SK-N-SH (cell line): ENCODE measurements around the gene DHDDS. TPM values are rescaled to one million over a fixed set of nuclear protein-coding genes. Genes with fewer than 3 reads are reported as not detected.

Experiments
- CTCF ChIA-PET: fragments of 300-600, 350-600 bp; formaldehyde crosslinking; extraction: SDS; loops from one replicate; lab custom pipeline; 2021; lab: Yijun Ruan, JAX
- POLR2A ChIA-PET: fragments of 350-600 bp; sonication (Branson Sonifier 250); formaldehyde crosslinking; extraction: SDS; loops from one replicate; lab custom pipeline; 2020; ENCODE audit warnings: antibody characterized with exemption, inconsistent platforms; lab: Yijun Ruan, JAX
- DNase-seq: peaks from one replicate; pipeline ENCODE4 v3.0.0; 2012
- H2AFZ ChIP-seq: fragments of 200-600 bp; sonication (generic); 2 replicates; pipeline ENCODE4 v1.8.1; 2016; ENCODE audit warnings: antibody characterized with exemption, mild to moderate bottlenecking, low read depth
- H3F3A ChIP-seq: fragments of 200-600 bp; sonication (generic); replicated peaks from 2 replicates; pipeline ENCODE3; 2016; ENCODE audit warnings: antibody characterized with exemption, mild to moderate bottlenecking; ENCODE audit not compliant: insufficient read depth
- H3K27ac ChIP-seq, 2 experiments: fragments of 200-500 bp in 1 of 2; fragments of 200-600 bp in 1 of 2; sonication (Bioruptor generic) in 1 of 2; sonication (generic), shearing (Covaris generic) in 1 of 2; 2 replicates each; pipeline versions ENCODE4 v1.5.1 to v1.6.1; 2014 to 2016; ENCODE audit warnings: low read depth in 2 of 2, inconsistent platforms in 1 of 2, low read length in 1 of 2, mild to moderate bottlenecking in 1 of 2, mixed read lengths in 1 of 2
- H3K27me3 ChIP-seq: fragments of 200-600 bp; sonication (generic), shearing (Covaris generic); 2 replicates; pipeline ENCODE4 v1.6.1; 2016; ENCODE audit warnings: mixed run types; ENCODE audit not compliant: insufficient read depth
- H3K36me3 ChIP-seq, 2 experiments: fragments of 200-500 bp in 1 of 2; fragments of 200-600 bp in 1 of 2; sonication (Bioruptor generic) in 1 of 2; sonication (generic) in 1 of 2; replicated peaks in 1 of 2; 2 replicates each; pipeline versions ENCODE3 to v1.5.1; 2014 to 2016; ENCODE audit warnings: low read length in 1 of 2, mild to moderate bottlenecking in 1 of 2; ENCODE audit not compliant: insufficient read depth in 2 of 2, control insufficient read depth in 1 of 2
- H3K4me1 ChIP-seq, 2 experiments: fragments of 200-500 bp in 1 of 2; fragments of 200-600 bp in 1 of 2; sonication (Bioruptor generic) in 1 of 2; sonication (generic), shearing (Covaris generic) in 1 of 2; 2 replicates each; pipeline versions ENCODE4 v1.5.1 to v1.6.1; 2014 to 2016; ENCODE audit warnings: low read depth in 1 of 2, low read length in 1 of 2, mixed run types in 1 of 2; ENCODE audit not compliant: insufficient read depth in 2 of 2, control insufficient read depth in 1 of 2
- H3K4me2 ChIP-seq: fragments of 200-600 bp; sonication (generic), shearing (Covaris generic); 2 replicates; pipeline ENCODE4 v1.6.1; 2017; ENCODE audit warnings: mixed run types
- H3K4me3 ChIP-seq, 2 experiments: fragments of 200-500 bp in 1 of 2; fragments of 200-600 bp in 1 of 2; sonication (Bioruptor generic) in 1 of 2; sonication (generic), shearing (Covaris generic) in 1 of 2; 2 replicates each; pipeline versions ENCODE4 v1.5.1 to v1.8.1; 2014 to 2016; ENCODE audit warnings: low read depth in 2 of 2, inconsistent platforms in 1 of 2, low read length in 1 of 2, mild to moderate bottlenecking in 1 of 2, mixed read lengths in 1 of 2, moderate library complexity in 1 of 2
- H3K79me2 ChIP-seq: fragments of 200-600 bp; sonication (generic); 2 replicates; pipeline ENCODE4 v1.8.1; 2017; ENCODE audit warnings: mild to moderate bottlenecking; ENCODE audit not compliant: insufficient read depth
- H3K9ac ChIP-seq: fragments of 200-600 bp; sonication (generic); 2 replicates; pipeline ENCODE4 v1.6.1; 2017; ENCODE audit warnings: mixed run types
- H3K9me2 ChIP-seq: fragments of 200-600 bp; sonication (generic); 2 replicates; pipeline ENCODE4 v1.6.1; 2017; ENCODE audit warnings: mixed run types
- H3K9me3 ChIP-seq: fragments of 200-600 bp; sonication (generic); 2 replicates; pipeline ENCODE4 v1.6.1; 2017; ENCODE audit warnings: mixed run types, mild to moderate bottlenecking, moderate library complexity
- H4K20me1 ChIP-seq: fragments of 200-600 bp; sonication (generic); 2 replicates; pipeline ENCODE4 v1.6.1; 2017; ENCODE audit warnings: mild to moderate bottlenecking, mixed run types; ENCODE audit not compliant: insufficient read depth
- CHD2 ChIP-seq: fragments of 150-350 bp; IDR thresholded peaks from 2 replicates; pipeline ENCODE4 v1.6.1; 2018; ENCODE audit warnings: low read length; ENCODE audit not compliant: partially characterized antibody
- ELF1 ChIP-seq: IDR thresholded peaks from 2 replicates; pipeline ENCODE4 v1.4.0; 2012
- EP300 ChIP-seq, 2 experiments: IDR thresholded peaks; 2 replicates each; pipeline versions ENCODE4 v1.4.0 to v1.6.1; 2012; ENCODE audit warnings: borderline replicate concordance in 1 of 2, low read depth in 1 of 2, low read length in 1 of 2
- FOXJ3 ChIP-seq: sonication (generic); formaldehyde crosslinking; IDR thresholded peaks from 2 replicates; pipeline ENCODE4 v1.5.1; 2020; ENCODE audit warnings: mild to moderate bottlenecking, missing genetic modification reagents
- FOXM1 ChIP-seq: IDR thresholded peaks from 2 replicates; pipeline ENCODE4 v1.4.0; 2012; ENCODE audit warnings: low read depth, mild to moderate bottlenecking
- GABPA ChIP-seq: IDR thresholded peaks from 2 replicates; pipeline ENCODE4 v1.4.0; 2012; ENCODE audit warnings: low read depth, mild to moderate bottlenecking
- MEF2A ChIP-seq: IDR thresholded peaks from 2 replicates; pipeline ENCODE4 v1.4.0; 2012; ENCODE audit warnings: low read depth, borderline replicate concordance
- MXI1 ChIP-seq: IDR thresholded peaks from 2 replicates; pipeline ENCODE4 v1.6.1; 2012; ENCODE audit warnings: mild to moderate bottlenecking, low read depth, low read length, improper control_type of control experiment
- NFIC ChIP-seq: IDR thresholded peaks from 2 replicates; pipeline ENCODE4 v1.4.0; 2012; ENCODE audit warnings: borderline replicate concordance
- POLR2AphosphoS5 ChIP-seq: IDR thresholded peaks from 2 replicates; pipeline ENCODE4 v1.6.1; 2012; ENCODE audit warnings: low read depth, low read length
- RFX5 ChIP-seq: IDR thresholded peaks from 2 replicates; pipeline ENCODE4 v1.6.1; 2012; ENCODE audit warnings: mild to moderate bottlenecking, improper control_type of control experiment, low read length
- SIN3A ChIP-seq: IDR thresholded peaks from 2 replicates; pipeline ENCODE4 v1.6.1; 2012; ENCODE audit warnings: low read depth, mild to moderate bottlenecking, low read length, moderate library complexity, borderline replicate concordance
- SMC3 ChIP-seq: IDR thresholded peaks from 2 replicates; pipeline ENCODE4 v1.6.1; 2012; ENCODE audit warnings: low read depth, low read length, improper control_type of control experiment
- TCF12 ChIP-seq: IDR thresholded peaks from 2 replicates; pipeline ENCODE4 v1.4.0; 2012
- YY1 ChIP-seq: IDR thresholded peaks from 2 replicates; pipeline ENCODE4 v1.4.0; 2012; ENCODE audit warnings: low read depth, mild to moderate bottlenecking
- WGBS: methylation state at CpG from one replicate; pipeline ENCODE4 v1.1.6; 2017; ENCODE audit warnings: low lambda C conversion rate; 5-methylcytosine and 5-hydroxymethylcytosine counted together
- polyA plus RNA-seq, 3 experiments: library from polyadenylated mRNA; depleted of rRNA; stranded (reverse); fragments of >200 nt; gene quantifications; 2 replicates each; pipeline ENCODE4 v1.2.3, GENCODE V29; 2012
- TF ChIP-seq, protein P1 (sequence below): IDR thresholded peaks from 2 replicates; pipeline ENCODE4 v1.4.0; 2012; ENCODE audit warnings: low read depth, borderline replicate concordance
- TF ChIP-seq, protein P2 (sequence below): IDR thresholded peaks from 2 replicates; pipeline ENCODE4 v1.4.0; 2012; ENCODE audit warnings: low read depth, borderline replicate concordance

The DHDDS gene
- polyA plus RNA-seq, 1 of the 3 experiments (the other 2 are of a cell fraction): 25.0 TPM

GRCh38 chr1:26432793-26433192 is 672 bp downstream of the DHDDS start:
- POLR2A ChIA-PET: interaction anchor here (1.2 to 1.7 kb wide), 3 partner anchors 12 to 67 kb away, joined by 4 to 16 read pairs (median 5); partner anchors contain the start of gene HMGN2
- H3K9me2 ChIP-seq: no peaks in the 10 kb centered on the region
- WGBS: 4% methylated on average over 3 of the region's 3 CpGs
- no peaks in the 10 kb centered on the region for H3K27me3 ChIP-seq
- peak overlapping the region; percentile 39 for H2AFZ ChIP-seq
- peak overlapping the region; percentile 58 for H3K9ac ChIP-seq
- CTCF ChIA-PET: interaction anchor here (0.6 to 4.7 kb wide), 7 partner anchors 12 to 69 kb away, joined by 3 to 51 read pairs (median 3); partner anchors contain the start of gene HMGN2
- DNase-seq: no peak
- H3F3A ChIP-seq: no peaks in the 10 kb centered on the region
- peak overlapping the region; percentile 95 for H3K4me2 ChIP-seq
- H3K9me3 ChIP-seq: no peaks in the 10 kb centered on the region
- H3K36me3 ChIP-seq: peaks cover 2 to 28% of the 10 kb centered on the region in 2 experiments
- peak overlapping the region; percentile 73 to 83 for H3K4me3 ChIP-seq
- H3K4me1 ChIP-seq: peaks cover 7 to 8% of the 10 kb centered on the region in 2 experiments; a peak in 2 of 4 replicates
- peaks cover 25% of the 10 kb centered on the region for H3K79me2 ChIP-seq
- H3K27ac ChIP-seq: peak overlapping the region; percentile 59 to 79; a peak in 2 of 4 replicates
- no peak for TF ChIP-seq MEF2A
- TF ChIP-seq, protein P1, sequence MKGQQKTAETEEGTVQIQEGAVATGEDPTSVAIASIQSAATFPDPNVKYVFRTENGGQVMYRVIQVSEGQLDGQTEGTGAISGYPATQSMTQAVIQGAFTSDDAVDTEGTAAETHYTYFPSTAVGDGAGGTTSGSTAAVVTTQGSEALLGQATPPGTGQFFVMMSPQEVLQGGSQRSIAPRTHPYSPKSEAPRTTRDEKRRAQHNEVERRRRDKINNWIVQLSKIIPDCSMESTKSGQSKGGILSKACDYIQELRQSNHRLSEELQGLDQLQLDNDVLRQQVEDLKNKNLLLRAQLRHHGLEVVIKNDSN: no peak
- TF ChIP-seq YY1: no peak
- TF ChIP-seq FOXJ3 (CRISPR knock-in tag): no peak
- TF ChIP-seq, protein P2, sequence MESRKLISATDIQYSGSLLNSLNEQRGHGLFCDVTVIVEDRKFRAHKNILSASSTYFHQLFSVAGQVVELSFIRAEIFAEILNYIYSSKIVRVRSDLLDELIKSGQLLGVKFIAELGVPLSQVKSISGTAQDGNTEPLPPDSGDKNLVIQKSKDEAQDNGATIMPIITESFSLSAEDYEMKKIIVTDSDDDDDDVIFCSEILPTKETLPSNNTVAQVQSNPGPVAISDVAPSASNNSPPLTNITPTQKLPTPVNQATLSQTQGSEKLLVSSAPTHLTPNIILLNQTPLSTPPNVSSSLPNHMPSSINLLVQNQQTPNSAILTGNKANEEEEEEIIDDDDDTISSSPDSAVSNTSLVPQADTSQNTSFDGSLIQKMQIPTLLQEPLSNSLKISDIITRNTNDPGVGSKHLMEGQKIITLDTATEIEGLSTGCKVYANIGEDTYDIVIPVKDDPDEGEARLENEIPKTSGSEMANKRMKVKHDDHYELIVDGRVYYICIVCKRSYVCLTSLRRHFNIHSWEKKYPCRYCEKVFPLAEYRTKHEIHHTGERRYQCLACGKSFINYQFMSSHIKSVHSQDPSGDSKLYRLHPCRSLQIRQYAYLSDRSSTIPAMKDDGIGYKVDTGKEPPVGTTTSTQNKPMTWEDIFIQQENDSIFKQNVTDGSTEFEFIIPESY: no peak
- TF ChIP-seq SIN3A: no peak
- no peak for TF ChIP-seq POLR2AphosphoS5
- TF ChIP-seq NFIC: no peak
- no peak for TF ChIP-seq GABPA
- TF ChIP-seq RFX5: no peak
- TF ChIP-seq EP300 (IDR thresholded peaks at IDR 0.05; ENCODE audit: borderline replicate concordance in 1 of 2, low read depth in 1 of 2, low read length in 1 of 2): no peak
- TF ChIP-seq ELF1: no peak
- no peak for TF ChIP-seq MXI1
- no peak for TF ChIP-seq CHD2
- H4K20me1 ChIP-seq: no peaks in the 10 kb centered on the region

- H3K4me2 ChIP-seq: peak overlapping the region; percentile 95
- TF ChIP-seq SMC3 (no peak), TCF12 (no peak), FOXM1 (no peak), MEF2A (no peak), FOXJ3 (CRISPR knock-in tag) (no peak)
- H3F3A ChIP-seq: no peaks in the 10 kb centered on the region
Measured at GRCh38 chr1:26434161-26434752, 2.1 kb downstream of the DHDDS start.

More at GRCh38 chr1:26434161-26434752, 2.1 kb downstream of the DHDDS start:
- H2AFZ ChIP-seq: no peak overlapping the region
- no peak overlapping the region for H3K4me3 ChIP-seq
- no peaks in the 10 kb centered on the region for H4K20me1 ChIP-seq
- peaks cover 7 to 43% of the 10 kb centered on the region in 2 experiments for H3K36me3 ChIP-seq
- no peak for DNase-seq
- H3K4me1 ChIP-seq: peaks cover 7 to 8% of the 10 kb centered on the region in 2 experiments; a peak in 2 of 4 replicates
- ChIA-PET CTCF (interaction anchor here (1.0 to 1.4 kb wide), 2 partner anchors 17 to 71 kb away, joined by 3 to 8 read pairs; no protein-coding TSS in a partner anchor), POLR2A (no interaction called here)
- H3K27me3 ChIP-seq: no peaks in the 10 kb centered on the region
- peaks cover 25% of the 10 kb centered on the region for H3K79me2 ChIP-seq
- no peak overlapping the region for H3K9ac ChIP-seq
- H3K27ac ChIP-seq: no peak overlapping the region
- H3K9me2 ChIP-seq: no peaks in the 10 kb centered on the region
- no peaks in the 10 kb centered on the region for H3K9me3 ChIP-seq
